GM12892 (cell line): ENCODE data around the gene CISD1.
A peak's percentile ranks its signal among the peaks of the same experiment; 100 is the strongest.

Experiments used
- DNase-seq: peaks from one replicate; pipeline ENCODE4 v3.0.0; 2011; ENCODE audit not compliant: insufficient read length
- FAIRE-seq: peaks from 2 replicates; lab custom pipeline; 2011; peaks lifted over from hg19 to GRCh38; lab: Jason Lieb, UNC
- POLR2A ChIP-seq: IDR thresholded peaks from 2 replicates; pipeline ENCODE4 v1.6.1; 2011; ENCODE audit warnings: low read depth, low read length, control low read depth
- POLR2AphosphoS5 ChIP-seq: IDR thresholded peaks from 2 replicates; pipeline ENCODE4 v1.6.1; 2011; ENCODE audit warnings: low read depth, low read length, control low read depth
- TAF1 ChIP-seq: IDR thresholded peaks from 2 replicates; pipeline ENCODE4 v1.6.1; 2011; ENCODE audit warnings: low read depth, mild to moderate bottlenecking, control low read depth, low read length, borderline replicate concordance

Gene CISD1

GRCh38 chr10:58268454-58268945 lies 462 bp upstream of the CISD1 start:
- DNase-seq (no peak), FAIRE-seq (no peak)
- TF ChIP-seq POLR2AphosphoS5 (no peak), TAF1 (no peak), POLR2A (no peak)

- TF ChIP-seq POLR2A (no peak), POLR2AphosphoS5 (no peak), TAF1 (no peak)
- FAIRE-seq = no peak
- no peak for DNase-seq
Observed at GRCh38 chr10:58269782-58270290, 874 bp downstream of the CISD1 start.

GRCh38 chr10:58275261-58275660 lies 6.3 kb downstream of the CISD1 start:
- DNase-seq = no peak
- FAIRE-seq = no peak
- TF ChIP-seq POLR2AphosphoS5 (no peak), POLR2A (no peak), TAF1 (no peak)

- FAIRE-seq (no peak), DNase-seq (no peak)
- no peak for TF ChIP-seq POLR2AphosphoS5
- TF ChIP-seq POLR2A = no peak
- TF ChIP-seq TAF1 = no peak
Observed at GRCh38 chr10:58275908-58276307, 6.9 kb downstream of the CISD1 start.

- FAIRE-seq (no peak), DNase-seq (no peak)
- TF ChIP-seq POLR2AphosphoS5 (no peak), TAF1 (no peak)
Observed at GRCh38 chr10:58278274-58278961, 9.5 kb downstream of the CISD1 start.

GRCh38 chr10:58278962-58279307 lies 10.0 kb downstream of the CISD1 start:
- no peak for TF ChIP-seq POLR2AphosphoS5
- no peak for TF ChIP-seq TAF1
- no peak for TF ChIP-seq POLR2A
- FAIRE-seq (no peak), DNase-seq (no peak)

GRCh38 chr10:58280477-58280876 lies 11.5 kb downstream of the CISD1 start:
- TF ChIP-seq POLR2A (no peak), TAF1 (no peak), POLR2AphosphoS5 (no peak)
- DNase-seq (no peak), FAIRE-seq (no peak)

- TF ChIP-seq POLR2A (no peak), TAF1 (no peak)
- FAIRE-seq (no peak), DNase-seq (no peak)
Observed at GRCh38 chr10:58281092-58281752, 12.3 kb downstream of the CISD1 start.

- no peak for TF ChIP-seq POLR2A
- TF ChIP-seq POLR2AphosphoS5 = no peak
- no peak for TF ChIP-seq TAF1
- peak; percentile 84 for FAIRE-seq
Observed at GRCh38 chr10:58282615-58283014, 13.7 kb downstream of the CISD1 start.

GRCh38 chr10:58291538-58292174 lies 22.7 kb downstream of the CISD1 start:
- no peak for DNase-seq
- no peak for FAIRE-seq

More at GRCh38 chr10:58282615-58283014, 13.7 kb downstream of the CISD1 start:
- no peak for DNase-seq

GRCh38 chr10:58293989-58294388 lies 25.0 kb downstream of the CISD1 start:
- FAIRE-seq (no peak), DNase-seq (no peak)
- no peak for TF ChIP-seq POLR2A
- no peak for TF ChIP-seq TAF1
- no peak for TF ChIP-seq POLR2AphosphoS5

More at GRCh38 chr10:58291538-58292174, 22.7 kb downstream of the CISD1 start:
- no peak for TF ChIP-seq TAF1
- TF ChIP-seq POLR2A = no peak
- no peak for TF ChIP-seq POLR2AphosphoS5
